SK-N-SH treated with all-trans-retinoic acid at 6 μM for 48 hours (cell line): Measurements from ENCODE around the gene ABL2.

Source experiments
- ARNTL ChIP-seq: fragments of 450-650 bp; formaldehyde crosslinking; IDR thresholded peaks from 2 replicates; pipeline ENCODE4 v1.5.0; 2020; ENCODE audit warnings: low read depth, mild to moderate bottlenecking, moderate library complexity, borderline replicate concordance
- BACH2 ChIP-seq: fragments of 250-450 bp; sonication (Bioruptor Pico); IDR thresholded peaks from 2 replicates; pipeline ENCODE4 v1.9.0; 2021; ENCODE audit warnings: mild to moderate bottlenecking, borderline replicate concordance
- CSRNP3 ChIP-seq: fragments of 250-450 bp; sonication (Bioruptor Pico); IDR thresholded peaks from 2 replicates; pipeline ENCODE4 v1.5.1; 2021; ENCODE audit warnings: mild to moderate bottlenecking, moderate library complexity
- GLIS3 ChIP-seq: fragments of 250-450 bp; sonication (Bioruptor Pico); IDR thresholded peaks from 2 replicates; pipeline ENCODE4 v1.5.0; 2020; ENCODE audit warnings: mild to moderate bottlenecking, moderate library complexity
- PATZ1 ChIP-seq: fragments of 250-450 bp; sonication (Bioruptor Pico); IDR thresholded peaks from 2 replicates; pipeline ENCODE4 v1.8.0; 2020; ENCODE audit warnings: mild to moderate bottlenecking, moderate library complexity, borderline replicate concordance
- RARB ChIP-seq: fragments of 250-450 bp; sonication (Bioruptor Pico); IDR thresholded peaks from 2 replicates; pipeline ENCODE4 v1.8.0; 2021; ENCODE audit warnings: mild to moderate bottlenecking, moderate library complexity
- SNAI2 ChIP-seq: fragments of 250-450 bp; sonication (Bioruptor Pico); IDR thresholded peaks from 2 replicates; pipeline ENCODE4 v1.5.0; 2020; ENCODE audit warnings: mild to moderate bottlenecking, moderate library complexity
- TCF4 ChIP-seq: fragments of 250-450 bp; sonication (Bioruptor Pico); IDR thresholded peaks from 2 replicates; pipeline ENCODE4 v1.8.0; 2021; ENCODE audit warnings: mild to moderate bottlenecking, moderate library complexity, borderline replicate concordance
- ZFP3 ChIP-seq: fragments of 250-450 bp; sonication (Bioruptor Pico); IDR thresholded peaks from 2 replicates; pipeline ENCODE4 v1.5.0; 2020; ENCODE audit warnings: mild to moderate bottlenecking, moderate library complexity
- ZNF565 ChIP-seq: fragments of 450-650 bp; formaldehyde crosslinking; conservative IDR thresholded peaks from 2 replicates; pipeline ENCODE4 v1.5.0; 2020; ENCODE audit warnings: low read depth, mild to moderate bottlenecking, moderate library complexity
- ZNF70 ChIP-seq: fragments of 450-650 bp; formaldehyde crosslinking; IDR thresholded peaks from 2 replicates; pipeline ENCODE4 v1.5.0; 2020; ENCODE audit warnings: mild to moderate bottlenecking, moderate library complexity
- ZNF8 ChIP-seq: fragments of 450-650 bp; formaldehyde crosslinking; IDR thresholded peaks from 2 replicates; pipeline ENCODE4 v1.5.0; 2020; ENCODE audit warnings: mild to moderate bottlenecking, moderate library complexity
- TF ChIP-seq, protein P1 (sequence below): fragments of 250-450 bp; sonication (Bioruptor Pico); IDR thresholded peaks from 2 replicates; pipeline ENCODE4 v1.5.1; 2020; ENCODE audit warnings: low read depth, mild to moderate bottlenecking, moderate library complexity

DNA sequence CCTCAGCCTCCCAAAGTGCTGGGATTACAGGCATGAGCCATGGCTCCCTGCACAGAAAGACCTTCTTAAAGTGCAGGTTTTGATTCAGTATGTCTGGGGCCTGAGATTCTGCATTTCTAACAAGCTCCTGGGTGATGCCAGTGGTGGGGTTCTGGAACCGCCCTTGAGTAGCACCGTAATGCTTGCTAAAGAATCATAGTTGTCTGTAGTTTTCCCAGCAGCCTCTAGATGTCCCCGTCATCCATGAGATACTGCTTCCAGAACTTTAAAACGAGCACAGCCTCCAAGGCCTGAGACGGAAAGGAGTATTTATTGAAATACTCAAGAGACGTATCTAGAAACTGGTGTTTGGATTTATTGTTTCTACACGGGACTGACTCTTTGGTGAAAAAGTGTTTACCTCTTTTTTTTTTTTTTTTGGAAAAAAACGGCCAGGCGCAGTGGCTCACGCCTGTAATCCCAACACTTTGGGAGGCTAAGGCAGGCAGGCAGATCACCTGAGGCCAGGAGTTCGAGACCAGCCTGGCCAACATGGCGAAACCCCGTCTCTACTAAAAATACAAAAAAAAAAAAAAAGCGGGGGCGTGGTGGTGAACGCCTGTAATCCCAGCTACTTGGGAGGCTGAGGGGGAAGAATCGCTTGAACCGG is 150.2 kb downstream of the ABL2 start:
- TF ChIP-seq ARNTL (CRISPR knock-in tag): no peak
- TF ChIP-seq PATZ1 (CRISPR knock-in tag): no peak
- no peak for TF ChIP-seq GLIS3 (CRISPR knock-in tag)
- TF ChIP-seq ZNF70: no peak
- TF ChIP-seq, protein P1, sequence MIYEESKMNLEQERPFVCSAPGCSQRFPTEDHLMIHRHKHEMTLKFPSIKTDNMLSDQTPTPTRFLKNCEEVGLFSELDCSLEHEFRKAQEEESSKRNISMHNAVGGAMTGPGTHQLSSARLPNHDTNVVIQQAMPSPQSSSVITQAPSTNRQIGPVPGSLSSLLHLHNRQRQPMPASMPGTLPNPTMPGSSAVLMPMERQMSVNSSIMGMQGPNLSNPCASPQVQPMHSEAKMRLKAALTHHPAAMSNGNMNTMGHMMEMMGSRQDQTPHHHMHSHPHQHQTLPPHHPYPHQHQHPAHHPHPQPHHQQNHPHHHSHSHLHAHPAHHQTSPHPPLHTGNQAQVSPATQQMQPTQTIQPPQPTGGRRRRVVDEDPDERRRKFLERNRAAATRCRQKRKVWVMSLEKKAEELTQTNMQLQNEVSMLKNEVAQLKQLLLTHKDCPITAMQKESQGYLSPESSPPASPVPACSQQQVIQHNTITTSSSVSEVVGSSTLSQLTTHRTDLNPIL: no peak
- no peak for TF ChIP-seq ZFP3 (CRISPR knock-in tag)
- TF ChIP-seq CSRNP3 (CRISPR knock-in tag): no peak
- TF ChIP-seq TCF4 (CRISPR knock-in tag): no peak
- TF ChIP-seq RARB (CRISPR knock-in tag): no peak
- no peak for TF ChIP-seq ZNF8 (CRISPR knock-in tag)
- TF ChIP-seq ZNF565 (CRISPR knock-in tag): no peak
- no peak for TF ChIP-seq SNAI2 (CRISPR knock-in tag)
- no peak for TF ChIP-seq BACH2
